Right atrium auricular region (tissue), 2 donors: ENCODE measurements around the gene DNM3. TPM values are rescaled to one million over a fixed set of nuclear protein-coding genes. Genes with fewer than 3 reads are reported as not detected.
A peak's percentile ranks its signal among the peaks of the same experiment; 100 is the strongest.

Experiments used
- DNase-seq: peaks from one replicate; pipeline ENCODE4 v3.0.0-alpha.2; 2019; ENCODE audit warnings: low spot score
- H3K27ac ChIP-seq, 2 donors: fragments of 200-600 bp; sonication (generic); 1 replicate in 1 of 2; 2 replicates in 1 of 2; pipeline ENCODE4 v1.5.1; 2016 to 2019
- H3K27me3 ChIP-seq, 2 donors: fragments of 200-600 bp; sonication (generic); one replicate each; pipeline versions ENCODE4 v1.5.1 to v1.6.0; 2017 to 2019
- H3K36me3 ChIP-seq: fragments of 200-600 bp; sonication (generic); one replicate; pipeline ENCODE4 v1.5.1; 2016
- H3K4me1 ChIP-seq, 2 donors: fragments of 200-600 bp; sonication (generic); one replicate each; pipeline versions ENCODE4 v1.5.1 to v1.6.0; 2017 to 2019
- H3K4me3 ChIP-seq, 2 donors: fragments of 200-600 bp; sonication (generic); 1 replicate in 1 of 2; 2 replicates in 1 of 2; pipeline ENCODE4 v1.5.1; 2017 to 2019; ENCODE audit warnings: mild to moderate bottlenecking in 1 of 2, moderate library complexity in 1 of 2
- H3K9me3 ChIP-seq, 2 donors: fragments of 200-600 bp; sonication (generic); one replicate each; pipeline ENCODE4 v1.5.1; 2019
- CTCF ChIP-seq, 2 donors: fragments of 200-600 bp; sonication (generic); IDR thresholded peaks; one replicate each; pipeline ENCODE4 v1.5.1; 2019; ENCODE audit warnings: antibody characterized with exemption in 2 of 2
- total RNA-seq, 2 donors: library from RNA; depleted of rRNA; stranded (reverse); fragments of >200 nt; gene quantifications; one replicate each; pipeline ENCODE4 v1.1.0, GENCODE V29; 2016

DNM3 gene
- total RNA-seq, 2 donors from 2014 or later: 1.0 to 1.6 TPM

- no peak for TF ChIP-seq CTCF (IDR thresholded peaks at IDR 0.05)
- DNase-seq: no peak
- no peaks in the 10 kb centered on the region for H3K4me1 ChIP-seq
- H3K4me3 ChIP-seq: no peak overlapping the region
- no peaks in the 10 kb centered on the region for H3K27me3 ChIP-seq
- no peaks in the 10 kb centered on the region for H3K36me3 ChIP-seq
- no peak overlapping the region for H3K27ac ChIP-seq
- H3K9me3 ChIP-seq: no peaks in the 10 kb centered on the region
Observed at GRCh38 chr1:172134087-172134731, 292.9 kb downstream of the DNM3 start.

DNA sequence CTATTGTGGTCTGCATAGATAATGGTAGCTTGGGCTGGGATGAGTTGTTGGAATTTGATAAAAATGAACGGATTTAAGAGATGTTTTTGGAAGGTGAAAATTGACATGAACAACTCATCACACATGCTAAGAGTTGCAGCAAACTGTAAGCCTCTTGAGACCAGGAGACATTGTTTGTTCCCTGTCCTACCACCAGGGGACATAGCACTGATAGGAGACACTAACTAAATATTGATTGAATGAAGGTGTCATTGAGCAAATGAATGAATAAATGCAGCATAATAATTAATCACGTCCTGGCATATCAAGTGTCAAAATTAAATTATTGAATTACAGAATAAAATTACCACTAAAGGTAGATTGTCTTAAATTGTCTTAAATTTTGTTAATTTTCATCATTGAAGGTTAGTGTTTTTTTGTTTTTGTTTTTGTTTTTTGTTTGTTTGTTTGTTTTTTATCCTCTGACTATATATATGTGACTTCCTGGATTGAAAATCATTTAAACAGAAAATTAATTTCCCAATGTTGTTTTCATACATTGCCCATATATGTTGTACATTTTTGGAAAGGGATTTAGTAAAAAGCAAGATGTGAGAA, 293.9 kb downstream of the DNM3 start:
- Histone ChIP-seq H3K27ac (peak overlapping the region in 1 of 2 donors; percentile 46), H3K27me3 (no peaks in the 10 kb centered on the region), H3K9me3 (no peaks in the 10 kb centered on the region), H3K4me3 (no peak overlapping the region), H3K4me1 (no peaks in the 10 kb centered on the region), H3K36me3 (no peaks in the 10 kb centered on the region)
- peak; percentile 28 to 67 for TF ChIP-seq CTCF (IDR thresholded peaks at IDR 0.05)
- DNase-seq: no peak

DNA sequence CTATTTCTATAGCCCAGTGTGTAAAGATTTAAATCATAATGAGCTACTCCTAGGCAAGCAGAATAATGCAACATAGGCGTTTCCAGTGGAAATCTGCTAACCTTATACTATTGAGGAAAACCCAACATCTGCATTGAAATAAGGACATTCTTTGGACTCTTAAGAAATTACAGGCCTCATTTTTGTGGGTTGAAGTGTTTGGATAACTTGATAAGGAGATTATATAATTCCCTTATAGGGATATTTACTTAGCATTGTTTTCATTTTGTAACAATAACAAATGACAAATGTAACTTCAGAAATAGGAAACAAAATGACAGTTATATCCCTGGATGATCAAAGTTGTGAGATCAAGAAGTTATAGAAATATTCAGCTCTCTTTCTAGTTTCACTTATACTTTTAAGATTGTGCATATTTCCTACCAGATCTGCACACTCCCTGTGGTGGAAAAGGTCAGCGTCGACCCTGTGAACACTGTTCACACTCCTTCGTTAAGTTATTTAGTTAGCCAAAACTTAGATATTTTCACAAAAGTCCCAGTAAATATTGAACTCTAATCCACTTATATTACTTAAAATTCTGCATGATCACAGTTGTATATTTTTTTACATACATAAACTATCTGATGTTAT, 294.8 kb downstream of the DNM3 start:
- TF ChIP-seq CTCF (IDR thresholded peaks at IDR 0.05): no peak
- no peaks in the 10 kb centered on the region for H3K4me1 ChIP-seq
- no peak for DNase-seq
- H3K4me3 ChIP-seq: no peak overlapping the region
- H3K36me3 ChIP-seq: no peaks in the 10 kb centered on the region
- no peaks in the 10 kb centered on the region for H3K9me3 ChIP-seq
- H3K27me3 ChIP-seq: no peaks in the 10 kb centered on the region
- peak overlapping the region; percentile 32 to 46 for H3K27ac ChIP-seq

DNA sequence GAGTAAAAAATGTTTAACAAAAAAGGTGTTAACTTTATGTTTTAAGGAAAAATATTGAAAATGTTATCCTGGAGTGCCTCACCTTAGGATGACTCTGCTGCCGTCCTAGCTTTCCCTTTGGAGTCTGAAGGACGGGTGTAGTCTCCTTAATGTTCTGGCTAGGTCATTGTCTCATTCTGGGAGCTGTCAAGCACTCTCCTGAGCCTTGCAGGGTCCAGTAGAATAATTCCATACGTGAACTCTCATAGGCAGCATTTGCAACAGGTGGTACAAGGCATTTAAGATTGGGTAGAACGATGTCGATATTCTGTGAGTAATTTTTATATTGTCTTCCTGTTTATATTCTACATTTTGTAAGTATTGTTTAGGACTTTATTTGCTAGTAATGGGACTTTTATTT, 295.6 kb downstream of the DNM3 start:
- no peak for TF ChIP-seq CTCF (IDR thresholded peaks at IDR 0.05)
- Histone ChIP-seq H3K36me3 (no peaks in the 10 kb centered on the region), H3K27ac (peak overlapping the region; percentile 32 to 44), H3K9me3 (no peaks in the 10 kb centered on the region), H3K4me1 (no peaks in the 10 kb centered on the region), H3K27me3 (no peaks in the 10 kb centered on the region), H3K4me3 (no peak overlapping the region)
- DNase-seq: no peak

GRCh38 chr1:172137703-172138454, 296.6 kb downstream of the DNM3 start:
- Histone ChIP-seq H3K27me3 (no peaks in the 10 kb centered on the region), H3K27ac (peak overlapping the region in 1 of 2 donors; percentile 45), H3K9me3 (no peaks in the 10 kb centered on the region), H3K4me1 (no peaks in the 10 kb centered on the region), H3K36me3 (no peaks in the 10 kb centered on the region), H3K4me3 (no peak overlapping the region)
- DNase-seq: no peak
- TF ChIP-seq CTCF (IDR thresholded peaks at IDR 0.05): no peak
